CD4-positive, alpha-beta T cell treated with Interleukin-17A for 1 hour (primary cell): Measurements from ENCODE around the gene STK38L.

Experiments
- DNase-seq: peaks from one replicate; pipeline ENCODE4 v3.0.0-alpha.2; 2020

STK38L gene

DNA sequence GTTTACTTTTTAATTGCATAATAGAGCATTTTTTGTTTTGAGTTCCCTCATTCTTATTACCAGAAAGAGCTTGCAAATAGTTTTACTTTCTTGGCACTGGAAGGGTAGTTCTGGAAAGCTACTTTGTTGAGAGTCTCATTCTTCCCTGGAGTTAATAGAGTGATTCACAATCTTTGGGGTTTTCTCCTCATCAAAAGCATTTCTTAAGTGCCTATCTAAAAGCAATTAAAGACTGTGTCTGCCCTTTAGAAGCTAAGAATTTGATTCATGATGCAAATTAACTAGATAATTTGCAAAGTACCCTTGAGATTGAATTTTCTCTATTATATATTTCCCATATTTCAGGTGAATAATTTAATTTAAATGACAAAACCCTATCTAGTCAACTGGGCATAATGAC is 80.4 kb downstream of the STK38L start:
- DNase-seq = no peak

DNA sequence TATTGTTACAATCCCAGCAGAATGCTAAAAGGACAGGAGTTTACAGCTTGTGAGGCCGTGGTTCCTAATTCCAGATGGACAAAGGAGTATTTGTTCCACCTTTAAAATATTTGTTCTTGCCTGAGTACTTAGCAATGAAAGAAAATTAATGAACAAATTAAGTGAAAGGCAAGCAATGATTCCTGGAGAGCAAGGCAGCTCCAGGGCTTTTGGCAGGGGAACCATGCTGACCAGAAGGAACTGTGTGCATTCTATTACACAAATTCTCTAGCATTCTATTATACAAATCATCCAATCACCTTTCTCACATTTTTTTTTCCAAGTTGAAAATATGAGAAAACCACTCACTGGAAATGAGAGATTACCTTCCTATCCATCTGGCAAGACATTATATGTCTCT is 86.8 kb downstream of the STK38L start:
- DNase-seq = no peak

DNA sequence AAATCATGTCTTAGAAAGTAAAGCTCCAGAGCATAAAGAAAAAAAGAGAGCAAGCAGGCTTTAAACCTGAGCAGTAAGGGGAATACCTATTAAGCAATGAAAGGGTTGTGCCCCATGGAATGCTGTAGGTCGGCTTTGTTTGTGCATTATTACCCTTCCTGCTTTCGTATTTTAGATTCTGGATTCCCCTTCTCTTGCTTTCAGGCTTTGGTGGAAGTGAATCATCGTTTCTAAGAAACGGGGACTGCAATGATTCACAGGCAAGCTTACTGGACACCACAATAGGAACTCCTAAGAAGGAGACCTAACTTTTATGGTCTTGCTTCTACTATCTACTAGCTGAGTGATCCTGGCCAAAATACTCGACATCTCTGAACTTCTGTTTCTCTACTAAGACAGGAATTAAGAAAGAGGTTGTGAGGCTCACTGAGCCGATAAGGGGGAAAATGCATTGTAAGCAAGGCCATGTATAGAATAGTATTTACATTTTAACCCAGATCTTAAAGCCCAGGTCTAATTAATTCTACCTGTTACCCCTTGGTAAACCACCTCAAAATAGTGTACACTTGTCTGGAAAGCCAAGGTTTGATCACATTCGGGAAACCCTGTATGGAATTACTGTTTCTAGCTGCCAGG is 87.3 kb downstream of the STK38L start:
- peak; percentile 19 for DNase-seq

- DNase-seq = no peak
These were observed 87.8 kb downstream of the STK38L start for GRCh38 chr12:27331927-27332324.

GRCh38 chr12:27332407-27332713 is 88.3 kb downstream of the STK38L start:
- DNase-seq = no peak

- DNase-seq = peak; percentile 30
These were observed 88.8 kb downstream of the STK38L start, which contains the start of gene BMAL2 for GRCh38 chr12:27332714-27333402. Gene BMAL2 (plus strand): TSS chr12:27332836. CDS start chr12:27333073, 237 bp downstream.

- peak; percentile 32 for DNase-seq
These were observed 89.4 kb downstream of the STK38L start for GRCh38 chr12:27333403-27334009.

GRCh38 chr12:27334042-27334720 is 90.1 kb downstream of the STK38L start:
- DNase-seq = no peak

DNA sequence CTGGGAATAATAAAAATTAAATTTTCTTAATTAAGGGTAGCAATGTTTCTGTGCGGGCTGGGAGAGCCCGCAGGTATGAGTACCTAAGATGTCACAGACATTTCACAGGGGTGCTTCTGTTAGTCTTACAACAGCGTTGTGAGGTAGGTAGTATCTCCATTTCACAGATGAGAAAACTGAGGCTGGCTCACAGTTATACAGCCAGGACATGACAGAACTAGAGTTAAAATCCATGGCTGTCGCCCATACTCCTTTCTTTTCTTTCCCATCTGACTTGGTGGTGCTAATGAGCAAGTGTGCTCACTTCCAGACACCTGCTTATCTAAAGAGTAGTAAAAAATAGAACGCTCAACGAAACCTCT is 90.6 kb downstream of the STK38L start:
- DNase-seq = no peak

DNA sequence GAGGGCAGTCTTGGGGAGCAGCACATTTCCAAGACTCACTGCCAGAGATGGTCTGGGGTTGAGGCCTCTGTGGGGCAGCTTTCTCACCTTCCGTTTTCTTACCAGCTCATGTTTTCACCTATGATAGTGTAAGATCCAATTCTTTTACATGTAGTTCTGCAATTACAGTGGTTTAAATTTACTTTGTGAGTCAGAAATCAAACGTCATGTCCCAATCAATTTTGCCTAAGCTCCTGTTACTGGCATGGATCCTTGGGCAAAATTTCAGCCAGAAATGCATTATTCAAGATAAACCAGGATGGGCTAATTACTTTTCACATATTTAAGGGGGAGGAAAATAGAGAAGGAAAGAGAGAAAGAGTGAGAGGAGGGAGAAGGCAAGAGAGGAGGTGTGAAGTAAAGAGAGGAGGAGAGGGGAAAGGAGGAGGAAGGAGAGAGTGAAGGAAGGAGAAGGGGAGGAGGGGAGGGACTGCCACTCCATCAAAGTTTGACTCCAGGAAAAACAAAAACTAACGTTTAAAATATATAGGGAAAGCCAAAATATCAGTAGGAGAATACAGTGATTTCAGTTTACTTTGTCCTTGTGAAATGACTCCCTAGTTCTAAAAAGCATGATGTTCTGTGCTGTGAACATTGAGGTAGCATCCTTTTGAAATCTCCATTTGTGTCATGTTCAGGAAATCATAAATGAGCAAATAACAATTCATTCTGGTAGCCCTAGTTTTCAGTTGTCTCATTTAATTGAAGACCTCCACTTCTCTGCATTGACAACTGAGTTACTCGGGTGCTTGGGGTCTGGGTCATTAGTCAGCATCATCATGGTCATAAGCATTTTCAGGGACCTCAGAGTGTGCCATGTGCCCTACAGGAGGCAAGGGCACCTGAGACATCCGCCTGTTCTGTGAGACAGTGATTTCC is 91.5 kb downstream of the STK38L start:
- DNase-seq = no peak

GRCh38 chr12:27336282-27336653 is 92.2 kb downstream of the STK38L start:
- no peak for DNase-seq

DNA sequence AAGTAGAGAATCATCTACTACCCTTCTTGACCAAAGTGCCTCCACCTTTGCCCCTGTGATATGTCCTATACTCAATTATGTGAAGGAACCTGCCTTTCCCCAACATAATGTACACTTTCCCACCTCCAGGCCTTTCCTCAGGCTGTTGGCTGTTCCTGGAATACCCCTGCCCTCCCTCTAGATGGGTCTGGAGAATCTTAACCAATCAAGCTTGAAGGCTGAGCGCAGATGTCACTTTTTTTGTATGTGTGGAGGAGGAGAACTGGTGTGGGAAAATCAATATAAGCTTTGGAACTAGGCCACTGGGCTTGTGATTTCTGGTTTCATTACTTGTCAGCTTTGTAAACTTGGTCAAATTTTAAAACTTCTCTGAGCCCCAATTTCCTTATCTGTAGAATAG is 93.3 kb downstream of the STK38L start:
- DNase-seq = no peak

DNA sequence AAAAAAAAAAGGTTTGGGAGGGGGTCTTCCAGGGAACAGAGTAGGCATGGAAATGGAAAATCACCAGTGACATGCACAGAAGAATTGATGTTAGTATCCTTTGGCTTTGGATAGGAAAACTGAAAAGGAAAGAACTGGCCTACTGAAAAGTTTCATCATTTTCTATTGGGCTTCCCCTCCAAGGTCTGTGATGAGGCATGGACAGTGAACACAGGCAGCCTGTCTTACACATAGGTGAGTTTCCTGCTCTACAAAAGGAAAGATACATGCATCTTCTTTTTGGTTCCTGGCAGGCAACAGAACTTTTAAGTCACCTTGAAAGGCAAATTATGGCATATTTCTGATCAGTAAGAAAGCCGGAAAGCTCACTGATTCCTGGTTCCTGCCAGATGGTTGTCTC is 94.4 kb downstream of the STK38L start:
- no peak for DNase-seq

GRCh38 chr12:27340971-27341370 is 96.9 kb downstream of the STK38L start:
- no peak for DNase-seq

DNA sequence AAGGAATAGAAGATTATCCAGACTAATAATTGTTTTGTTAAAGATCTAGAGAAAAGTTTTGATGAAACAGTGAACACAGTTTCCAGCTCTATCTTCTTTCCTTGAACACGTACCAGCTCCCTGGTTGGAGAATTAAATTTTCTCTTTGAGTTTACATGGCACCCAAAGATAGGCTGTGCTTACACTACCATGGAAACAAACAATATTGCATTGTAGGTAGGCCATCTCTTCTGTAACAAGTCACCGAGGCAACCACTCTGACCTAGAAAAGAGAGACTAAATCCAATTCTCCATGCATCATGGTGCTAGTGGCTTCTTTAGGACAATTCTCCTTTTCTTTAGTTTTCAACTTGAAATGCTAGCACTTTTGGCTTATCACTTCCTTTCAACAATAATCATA is 98.5 kb downstream of the STK38L start:
- DNase-seq = no peak

DNA sequence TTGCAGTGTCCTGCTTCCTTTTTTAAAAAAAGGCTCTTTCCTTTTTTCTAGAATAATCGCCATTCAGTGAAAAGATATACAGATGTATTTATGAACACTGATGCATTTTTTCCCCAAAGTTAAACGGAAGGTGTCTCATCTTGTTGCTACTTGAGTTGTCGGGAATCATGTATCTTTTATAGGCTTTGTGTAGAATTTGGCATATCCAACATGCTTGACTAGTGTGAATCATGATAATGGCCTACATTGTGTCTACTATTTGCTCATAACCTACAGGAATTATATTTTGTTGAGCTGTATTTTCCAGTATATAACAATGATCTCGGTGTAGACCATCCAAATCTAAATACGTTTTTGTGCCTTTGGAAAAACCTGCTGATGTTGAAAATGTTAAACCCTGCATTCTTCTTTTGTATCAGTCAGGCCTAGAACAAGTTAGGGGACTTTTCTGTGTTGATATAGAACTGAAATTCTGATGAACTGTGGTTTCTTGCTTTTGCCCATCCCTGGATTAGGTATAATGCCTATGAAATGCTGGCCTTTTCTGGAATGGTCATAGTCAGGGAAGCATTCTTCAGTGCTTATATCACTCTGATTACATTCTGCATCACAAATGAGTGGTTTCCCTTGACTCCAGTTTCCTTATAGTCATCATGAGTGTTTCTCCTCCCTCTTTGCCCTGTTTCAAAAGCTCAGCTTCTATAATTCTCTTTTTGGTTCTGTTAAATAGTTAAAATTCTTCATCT is 99.3 kb downstream of the STK38L start:
- DNase-seq = no peak

GRCh38 chr12:27344246-27344645 is 100.2 kb downstream of the STK38L start:
- DNase-seq = no peak

DNA sequence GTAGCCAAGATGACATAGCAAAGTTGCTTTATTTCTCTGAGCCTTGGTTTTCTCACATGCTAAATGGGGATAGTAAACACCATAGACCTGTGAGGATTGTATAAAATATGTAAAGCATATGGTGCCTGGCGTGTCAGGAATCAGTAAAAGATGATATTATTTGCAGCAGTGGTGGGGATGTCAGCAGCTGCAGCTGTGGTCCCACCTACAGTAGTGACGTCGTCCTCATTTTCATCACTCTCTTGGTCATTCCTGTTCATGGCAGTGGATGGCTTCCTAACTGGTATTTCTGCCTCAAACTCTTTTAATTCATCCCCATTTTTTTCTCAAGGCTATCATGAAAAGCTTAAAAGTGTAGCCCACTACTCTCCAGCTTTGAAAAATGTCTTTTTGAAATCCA is 100.7 kb downstream of the STK38L start:
- DNase-seq = no peak

DNA sequence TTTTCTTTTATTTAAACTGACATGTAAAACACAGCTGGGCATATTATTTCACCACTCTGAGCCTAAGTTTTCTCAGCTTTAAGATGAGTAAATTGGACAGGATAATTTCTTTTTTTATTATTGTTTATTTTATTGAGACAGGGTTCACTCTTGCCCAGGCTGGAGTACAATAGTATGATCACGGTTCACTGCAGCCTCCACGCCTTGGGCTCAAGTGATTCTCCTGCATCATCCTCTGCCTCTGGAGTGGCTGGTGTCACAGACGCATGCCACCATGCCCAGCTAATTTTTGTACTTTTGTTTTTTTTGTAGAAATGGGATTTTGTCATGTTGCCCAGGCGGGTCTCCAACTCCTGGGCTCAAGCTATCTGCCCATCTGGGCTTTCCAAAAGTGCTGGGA is 101.3 kb downstream of the STK38L start:
- DNase-seq = no peak

- DNase-seq = no peak
These were observed 103.7 kb downstream of the STK38L start for GRCh38 chr12:27347779-27348178.

GRCh38 chr12:27351476-27351875 is 107.4 kb downstream of the STK38L start:
- no peak for DNase-seq

GRCh38 chr12:27355486-27355885 is 111.4 kb downstream of the STK38L start:
- DNase-seq = no peak
